Mucosa of descending colon (tissue), 3 donors: ENCODE measurements around the gene SOX5. TPM values are rescaled to one million over a fixed set of nuclear protein-coding genes. Genes with fewer than 3 reads are reported as not detected.
"Not testable (repeated sequence)": the region's sequence is repeated elsewhere in the genome, so short reads cannot be mapped to it uniquely, and the experiment has no call there.

ENCODE experiments used
- ATAC-seq: fragments of 200-7000 bp; cut with Tn5 transposase; one replicate; pipeline ENCODE4 v1.9.1; 2020; ENCODE audit warnings: mild to moderate bottlenecking, moderate library complexity
- DNase-seq, 3 donors: peaks; one replicate each; pipeline ENCODE4 v3.0.0-alpha.2; 2020
- H3K36me3 ChIP-seq: fragments of 200-600 bp; one replicate; pipeline ENCODE4 v1.8.0; 2021; ENCODE audit warnings: low read depth, mild to moderate bottlenecking
- H3K4me1 ChIP-seq: fragments of 200-600 bp; one replicate; pipeline ENCODE4 v1.8.0; 2021; ENCODE audit warnings: low read depth, mild to moderate bottlenecking
- H3K4me3 ChIP-seq: fragments of 200-600 bp; one replicate; pipeline ENCODE4 v1.8.0; 2021; ENCODE audit warnings: mild to moderate bottlenecking
- H3K9me3 ChIP-seq: fragments of 200-600 bp; one replicate; pipeline ENCODE4 v1.8.0; 2021; ENCODE audit warnings: mild to moderate bottlenecking
- CTCF ChIP-seq: fragments of 200-600 bp; IDR thresholded peaks from one replicate; pipeline ENCODE4 v1.8.0; 2022; ENCODE audit warnings: antibody characterized with exemption, mild to moderate bottlenecking
- intact Hi-C, 2 donors: fragments of 100-400 bp; cut with DNase I in 1 of 2; cut with micrococcal nuclease in 1 of 2; formaldehyde crosslinking; loops; one replicate each; pipeline versions ENCODE4 v1.11.0 to v1.11.1; 2022; cut with DNase I, micrococcal nuclease
- total RNA-seq, 3 donors: library from RNA; stranded (reverse); fragmentation: NEBNext Ultra II Directional in 2 of 3; extraction: Animal tissue kit (Norgen Biotek cat#: 25700) in 2 of 3; gene quantifications; one replicate each; pipeline versions ENCODE4 v1.2.1 to v1.2.4, GENCODE V29; 2021 to 2023
- donor health status: DM: no; HTN: no; CAD: no; lungs with moderate emphysema.
- donor health status: DM: no; HTN: no; CAD: no.
- donor health status: DM: no; HTN: yes; CAD: no.

Gene SOX5
- total RNA-seq, 3 donors from 2014 or later = 2.8 to 13.0 (median 3.3) TPM

GRCh38 chr12:23528316-23528715 is 421.2 kb downstream of the SOX5 start:
- ATAC-seq = no peak
- Histone ChIP-seq H3K4me3 (no peak overlapping the region), H3K9me3 (peaks cover 3% of the 10 kb centered on the region), H3K36me3 (no peaks in the 10 kb centered on the region), H3K4me1 (no peaks in the 10 kb centered on the region)
- no peak for DNase-seq
- no peak for TF ChIP-seq CTCF
- intact Hi-C loops = no loop called here

GRCh38 chr12:23525450-23526072 is 423.9 kb downstream of the SOX5 start:
- Histone ChIP-seq H3K36me3 (no peaks in the 10 kb centered on the region), H3K4me1 (no peaks in the 10 kb centered on the region), H3K9me3 (peaks cover 8% of the 10 kb centered on the region), H3K4me3 (no peak overlapping the region)
- no peak for TF ChIP-seq CTCF
- intact Hi-C loops = no loop called here
- ATAC-seq (no peak), DNase-seq (no peak)

- Histone ChIP-seq H3K4me1 (no peaks in the 10 kb centered on the region), H3K4me3 (no peak overlapping the region), H3K9me3 (peaks cover 8% of the 10 kb centered on the region), H3K36me3 (no peaks in the 10 kb centered on the region)
- DNase-seq (no peak), ATAC-seq (no peak)
- intact Hi-C loops = no loop called here
- no peak for TF ChIP-seq CTCF
Observed at GRCh38 chr12:23523339-23523738, 426.1 kb downstream of the SOX5 start.

GRCh38 chr12:23519444-23519843 is 430.0 kb downstream of the SOX5 start:
- H3K4me1 ChIP-seq, H3K36me3 ChIP-seq, DNase-seq, H3K9me3 ChIP-seq, H3K4me3 ChIP-seq, intact Hi-C loops, ATAC-seq: not testable (repeated sequence)

GRCh38 chr12:23515785-23516184 is 433.7 kb downstream of the SOX5 start:
- intact Hi-C loops, H3K36me3 ChIP-seq, H3K4me3 ChIP-seq, H3K9me3 ChIP-seq, H3K4me1 ChIP-seq, ATAC-seq, DNase-seq: not testable (repeated sequence)

- no peak for TF ChIP-seq CTCF
- no peak for ATAC-seq
- H3K9me3 ChIP-seq = no peaks in the 10 kb centered on the region
Observed at GRCh38 chr12:23510484-23510883, 439.0 kb downstream of the SOX5 start.

GRCh38 chr12:23509832-23510231 is 439.6 kb downstream of the SOX5 start:
- H3K4me3 ChIP-seq, intact Hi-C loops, H3K36me3 ChIP-seq, H3K9me3 ChIP-seq, DNase-seq, ATAC-seq, H3K4me1 ChIP-seq: not testable (repeated sequence)

More at GRCh38 chr12:23510484-23510883, 439.0 kb downstream of the SOX5 start:
- H3K4me1 ChIP-seq = no peaks in the 10 kb centered on the region
- no peaks in the 10 kb centered on the region for H3K36me3 ChIP-seq
- DNase-seq = no peak
- intact Hi-C loops = no loop called here
- no peak overlapping the region for H3K4me3 ChIP-seq

GRCh38 chr12:23507785-23508184 is 441.7 kb downstream of the SOX5 start:
- H3K36me3 ChIP-seq, H3K4me3 ChIP-seq, H3K9me3 ChIP-seq, intact Hi-C loops, DNase-seq, H3K4me1 ChIP-seq, ATAC-seq: not testable (repeated sequence)

GRCh38 chr12:23505736-23506135 is 443.7 kb downstream of the SOX5 start:
- intact Hi-C loops, H3K36me3 ChIP-seq, H3K9me3 ChIP-seq, ATAC-seq, H3K4me3 ChIP-seq, DNase-seq, H3K4me1 ChIP-seq: not testable (repeated sequence)
